ENCODE results near the gene CFAP54.

- no peak for TF ChIP-seq EZH2 (IDR thresholded peaks at IDR 0.05; ENCODE audit: borderline replicate concordance, insufficient read depth, low read length, poor library complexity, severe bottlenecking)
- no peak for TF ChIP-seq EP300 (conservative IDR thresholded peaks at IDR 0.05; ENCODE audit: poor library complexity, severe bottlenecking)
- TF ChIP-seq RAD21 (conservative IDR thresholded peaks at IDR 0.05): no peak
- TF ChIP-seq, protein P1, sequence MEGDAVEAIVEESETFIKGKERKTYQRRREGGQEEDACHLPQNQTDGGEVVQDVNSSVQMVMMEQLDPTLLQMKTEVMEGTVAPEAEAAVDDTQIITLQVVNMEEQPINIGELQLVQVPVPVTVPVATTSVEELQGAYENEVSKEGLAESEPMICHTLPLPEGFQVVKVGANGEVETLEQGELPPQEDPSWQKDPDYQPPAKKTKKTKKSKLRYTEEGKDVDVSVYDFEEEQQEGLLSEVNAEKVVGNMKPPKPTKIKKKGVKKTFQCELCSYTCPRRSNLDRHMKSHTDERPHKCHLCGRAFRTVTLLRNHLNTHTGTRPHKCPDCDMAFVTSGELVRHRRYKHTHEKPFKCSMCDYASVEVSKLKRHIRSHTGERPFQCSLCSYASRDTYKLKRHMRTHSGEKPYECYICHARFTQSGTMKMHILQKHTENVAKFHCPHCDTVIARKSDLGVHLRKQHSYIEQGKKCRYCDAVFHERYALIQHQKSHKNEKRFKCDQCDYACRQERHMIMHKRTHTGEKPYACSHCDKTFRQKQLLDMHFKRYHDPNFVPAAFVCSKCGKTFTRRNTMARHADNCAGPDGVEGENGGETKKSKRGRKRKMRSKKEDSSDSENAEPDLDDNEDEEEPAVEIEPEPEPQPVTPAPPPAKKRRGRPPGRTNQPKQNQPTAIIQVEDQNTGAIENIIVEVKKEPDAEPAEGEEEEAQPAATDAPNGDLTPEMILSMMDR (IDR thresholded peaks at IDR 0.05; ENCODE audit: poor library complexity, severe bottlenecking): no peak
- no peak for TF ChIP-seq TAF1 (IDR thresholded peaks at IDR 0.05; ENCODE audit: low read depth)
- TF ChIP-seq POLR2AphosphoS5 (IDR thresholded peaks at IDR 0.05): no peak
- no peak for TF ChIP-seq MXI1 (conservative IDR thresholded peaks at IDR 0.05; ENCODE audit: poor library complexity, severe bottlenecking)
- no peak for TF ChIP-seq REST (IDR thresholded peaks at IDR 0.05; ENCODE audit: borderline replicate concordance)
- TF ChIP-seq SMC3 (conservative IDR thresholded peaks at IDR 0.05; ENCODE audit: poor library complexity): no peak
Observed at GRCh38 chr12:96520767-96521166, 31.4 kb downstream of the CFAP54 start.

Data from neural cell (in vitro differentiated cells).